CD4-positive, alpha-beta T cell (primary cell): ENCODE data around the gene ST6GALNAC3. TPM values are rescaled to one million over a fixed set of nuclear protein-coding genes. Genes with fewer than 3 reads are reported as not detected.
A peak's percentile ranks its signal among the peaks of the same experiment; 100 is the strongest.

ENCODE experiments used
- ATAC-seq: fragments of 200-7000 bp; cut with Tn5 transposase; one replicate; pipeline ENCODE4 v1.10.0; 2022; ENCODE audit warnings: mild to moderate bottlenecking; ENCODE audit not compliant: poor library complexity
- CTCF ChIA-PET: fragments of 350-600 bp; sonication (Branson Sonifier 250); formaldehyde crosslinking; loops from one replicate; lab custom pipeline; 2021; ENCODE audit warnings: antibody characterized with exemption, inconsistent platforms; lab: Charles Lee
- POLR2A ChIA-PET: fragments of 350-600 bp; sonication (Branson Sonifier 250); formaldehyde crosslinking; loops from one replicate; lab custom pipeline; 2021; ENCODE audit warnings: antibody characterized with exemption, inconsistent platforms; lab: Charles Lee
- DNase-seq, 14 experiments: peaks; one replicate each; pipeline ENCODE4 v3.0.0-alpha.2; 2013 to 2020; ENCODE audit warnings: mixed read lengths in 2 of 14
- H3K27ac ChIP-seq, 2 donors: one replicate each; pipeline versions ENCODE4 v1.5.1 to v1.7.0; 2013; ENCODE audit warnings: low read length in 2 of 2, low read depth in 1 of 2, mild to moderate bottlenecking in 1 of 2
- H3K27me3 ChIP-seq, 2 experiments: 1 replicate in 1 of 2; 2 replicates in 1 of 2; pipeline versions ENCODE4 v1.6.1 to v1.7.0; 2013; ENCODE audit warnings: low read length in 2 of 2, control low read depth in 1 of 2, mild to moderate bottlenecking in 1 of 2, moderate library complexity in 1 of 2; ENCODE audit not compliant: insufficient read depth in 2 of 2, control insufficient read depth in 1 of 2
- H3K36me3 ChIP-seq: one replicate; pipeline ENCODE4 v1.6.1; 2013; ENCODE audit warnings: low read length, control low read depth; ENCODE audit not compliant: insufficient read depth
- H3K4me1 ChIP-seq: one replicate; pipeline ENCODE4 v1.6.1; 2013; ENCODE audit warnings: low read length, control low read depth; ENCODE audit not compliant: insufficient read depth
- H3K4me3 ChIP-seq: one replicate; pipeline ENCODE4 v1.5.1; 2013; ENCODE audit warnings: mild to moderate bottlenecking, low read length, moderate library complexity
- H3K9me3 ChIP-seq, 2 experiments: 1 replicate in 1 of 2; 2 replicates in 1 of 2; pipeline versions ENCODE4 v1.6.1 to v1.7.0; 2013; ENCODE audit warnings: low read length in 2 of 2, mild to moderate bottlenecking in 2 of 2, control low read depth in 1 of 2, moderate library complexity in 1 of 2; ENCODE audit not compliant: control insufficient read depth in 1 of 2, insufficient read depth in 1 of 2
- H3K27ac Mint-ChIP-seq: one replicate; pipeline ENCODE4 v1.8.0; 2020; ENCODE audit warnings: mixed read lengths
- H3K27me3 Mint-ChIP-seq: one replicate; pipeline ENCODE4 v1.8.0; 2021; ENCODE audit warnings: mixed read lengths
- H3K36me3 Mint-ChIP-seq: one replicate; pipeline ENCODE4 v1.8.0; 2021; ENCODE audit warnings: low read depth, mixed read lengths
- H3K4me1 Mint-ChIP-seq: one replicate; pipeline ENCODE4 v1.8.0; 2021; ENCODE audit warnings: low read depth, mixed read lengths
- H3K4me3 Mint-ChIP-seq: one replicate; pipeline ENCODE4 v1.8.0; 2020; ENCODE audit warnings: mild to moderate bottlenecking, mixed read lengths
- H3K9me3 Mint-ChIP-seq: one replicate; pipeline ENCODE4 v1.8.0; 2020; ENCODE audit warnings: mixed read lengths
- intact Hi-C, 2 experiments: fragments of 100-400 bp; cut with DNase I in 1 of 2; cut with micrococcal nuclease in 1 of 2; formaldehyde crosslinking; loops; one replicate each; pipeline versions ENCODE4 v1.15.1 to v1.9.0; 2023 to 2025; cut with DNase I, micrococcal nuclease
- total RNA-seq, 174 experiments: library from RNA in 2 of 174; stranded (reverse) in 2 of 174; gene quantifications; one replicate each; pipeline ENCODE4 v1.2.3 and lab custom pipeline; 2021 to 2026
- TF ChIP-seq, protein P1 (sequence below): fragments of 200-600 bp; IDR thresholded peaks from one replicate; pipeline ENCODE4 v1.8.0; 2022; ENCODE audit warnings: antibody characterized with exemption, mild to moderate bottlenecking

ST6GALNAC3 gene
- total RNA-seq, 2 experiments from 2014 or later = 0.77 to 1.3 TPM

DNA sequence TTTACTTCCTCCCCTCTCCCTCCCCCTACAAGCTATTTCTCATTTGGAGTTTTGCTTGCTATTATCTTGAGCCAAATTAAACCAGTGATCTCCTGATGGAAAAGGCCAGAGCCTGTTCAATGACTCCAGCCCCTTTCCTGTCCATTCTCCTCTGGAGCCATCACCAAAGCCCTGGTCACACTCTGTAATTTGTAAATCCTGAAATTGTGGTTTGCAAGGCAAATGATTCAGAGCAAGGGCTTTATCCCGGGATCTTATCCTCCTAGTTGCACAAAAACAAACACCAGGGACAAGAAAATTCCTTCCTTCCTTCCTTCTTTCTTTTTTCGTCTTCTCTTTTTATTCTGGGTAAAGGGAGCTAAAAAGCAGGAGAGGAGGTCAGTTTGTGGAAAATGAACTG lies 426.6 kb downstream of the ST6GALNAC3 start:
- Histone ChIP-seq H3K27me3 (no peaks in the 10 kb centered on the region), H3K36me3 (no peaks in the 10 kb centered on the region), H3K4me3 (no peak overlapping the region), H3K27ac (no peak overlapping the region), H3K4me1 (no peaks in the 10 kb centered on the region), H3K9me3 (no peaks in the 10 kb centered on the region)
- ATAC-seq (no peak), DNase-seq (no peak)
- POLR2A ChIA-PET = no interaction called here
- TF ChIP-seq, protein P1, sequence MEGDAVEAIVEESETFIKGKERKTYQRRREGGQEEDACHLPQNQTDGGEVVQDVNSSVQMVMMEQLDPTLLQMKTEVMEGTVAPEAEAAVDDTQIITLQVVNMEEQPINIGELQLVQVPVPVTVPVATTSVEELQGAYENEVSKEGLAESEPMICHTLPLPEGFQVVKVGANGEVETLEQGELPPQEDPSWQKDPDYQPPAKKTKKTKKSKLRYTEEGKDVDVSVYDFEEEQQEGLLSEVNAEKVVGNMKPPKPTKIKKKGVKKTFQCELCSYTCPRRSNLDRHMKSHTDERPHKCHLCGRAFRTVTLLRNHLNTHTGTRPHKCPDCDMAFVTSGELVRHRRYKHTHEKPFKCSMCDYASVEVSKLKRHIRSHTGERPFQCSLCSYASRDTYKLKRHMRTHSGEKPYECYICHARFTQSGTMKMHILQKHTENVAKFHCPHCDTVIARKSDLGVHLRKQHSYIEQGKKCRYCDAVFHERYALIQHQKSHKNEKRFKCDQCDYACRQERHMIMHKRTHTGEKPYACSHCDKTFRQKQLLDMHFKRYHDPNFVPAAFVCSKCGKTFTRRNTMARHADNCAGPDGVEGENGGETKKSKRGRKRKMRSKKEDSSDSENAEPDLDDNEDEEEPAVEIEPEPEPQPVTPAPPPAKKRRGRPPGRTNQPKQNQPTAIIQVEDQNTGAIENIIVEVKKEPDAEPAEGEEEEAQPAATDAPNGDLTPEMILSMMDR = no peak
- Mint-ChIP-seq H3K4me1 (peaks cover 14% of the 10 kb centered on the region), H3K9me3 (no peaks in the 10 kb centered on the region), H3K36me3 (no peaks in the 10 kb centered on the region), H3K27me3 (no peaks in the 10 kb centered on the region), H3K27ac (no peak overlapping the region), H3K4me3 (no peak overlapping the region)
- CTCF ChIA-PET = no interaction called here
- intact Hi-C loops = no loop called here

- Mint-ChIP-seq H3K36me3 (no peaks in the 10 kb centered on the region), H3K27me3 (no peaks in the 10 kb centered on the region), H3K4me3 (peak overlapping the region; percentile 16), H3K4me1 (peaks cover 14% of the 10 kb centered on the region), H3K27ac (no peak overlapping the region), H3K9me3 (no peaks in the 10 kb centered on the region)
- intact Hi-C loops = no loop called here
- TF ChIP-seq, protein P1 = no peak
- DNase-seq (peak in 2 of 14 experiments; percentile 5 to 9), ATAC-seq (no peak)
- no peaks in the 10 kb centered on the region for H3K4me1 ChIP-seq
- ChIA-PET POLR2A (no interaction called here), CTCF (no interaction called here)
- no peak overlapping the region for H3K4me3 ChIP-seq
- H3K36me3 ChIP-seq = no peaks in the 10 kb centered on the region
- H3K9me3 ChIP-seq = no peaks in the 10 kb centered on the region
- no peaks in the 10 kb centered on the region for H3K27me3 ChIP-seq
- no peak overlapping the region for H3K27ac ChIP-seq
Observed at GRCh38 chr1:76501586-76502219, 427.2 kb downstream of the ST6GALNAC3 start.

GRCh38 chr1:76503100-76503499 lies 428.6 kb downstream of the ST6GALNAC3 start:
- ATAC-seq (no peak), DNase-seq (no peak)
- H3K27me3 ChIP-seq = no peaks in the 10 kb centered on the region
- Mint-ChIP-seq H3K27me3 (no peaks in the 10 kb centered on the region), H3K4me1 (peaks cover 14% of the 10 kb centered on the region), H3K4me3 (no peak overlapping the region), H3K9me3 (no peaks in the 10 kb centered on the region), H3K36me3 (no peaks in the 10 kb centered on the region), H3K27ac (no peak overlapping the region)
- intact Hi-C loops = no loop called here
- ChIA-PET POLR2A (no interaction called here), CTCF (no interaction called here)
- no peak overlapping the region for H3K4me3 ChIP-seq
- no peaks in the 10 kb centered on the region for H3K4me1 ChIP-seq
- no peak overlapping the region for H3K27ac ChIP-seq
- no peaks in the 10 kb centered on the region for H3K9me3 ChIP-seq
- H3K36me3 ChIP-seq = no peaks in the 10 kb centered on the region
- TF ChIP-seq, protein P1 = no peak
